ENCODE data around the gene UQCC2.

GRCh38 chr6:33707771-33708170 lies 3.7 kb downstream of the UQCC2 start:
- no peak for TF ChIP-seq POLR2AphosphoS5 (IDR thresholded peaks at IDR 0.05; ENCODE audit: low read depth)
- no peak for TF ChIP-seq CTCF (IDR thresholded peaks at IDR 0.05; ENCODE audit: insufficient read depth, low read length)

All from HL-60 (cell line).